OCI-M2 (cell line): ENCODE measurements around the gene COMP.
"Not testable (repeated sequence)": the region's sequence is repeated elsewhere in the genome, so short reads cannot be mapped to it uniquely, and the experiment has no call there.

Experiments
- DNase-seq: peaks from one replicate; lab custom pipeline; 2025; ENCODE audit not compliant: unreplicated experiment; lab: John Stamatoyannopoulos, UW

The COMP gene

DNA sequence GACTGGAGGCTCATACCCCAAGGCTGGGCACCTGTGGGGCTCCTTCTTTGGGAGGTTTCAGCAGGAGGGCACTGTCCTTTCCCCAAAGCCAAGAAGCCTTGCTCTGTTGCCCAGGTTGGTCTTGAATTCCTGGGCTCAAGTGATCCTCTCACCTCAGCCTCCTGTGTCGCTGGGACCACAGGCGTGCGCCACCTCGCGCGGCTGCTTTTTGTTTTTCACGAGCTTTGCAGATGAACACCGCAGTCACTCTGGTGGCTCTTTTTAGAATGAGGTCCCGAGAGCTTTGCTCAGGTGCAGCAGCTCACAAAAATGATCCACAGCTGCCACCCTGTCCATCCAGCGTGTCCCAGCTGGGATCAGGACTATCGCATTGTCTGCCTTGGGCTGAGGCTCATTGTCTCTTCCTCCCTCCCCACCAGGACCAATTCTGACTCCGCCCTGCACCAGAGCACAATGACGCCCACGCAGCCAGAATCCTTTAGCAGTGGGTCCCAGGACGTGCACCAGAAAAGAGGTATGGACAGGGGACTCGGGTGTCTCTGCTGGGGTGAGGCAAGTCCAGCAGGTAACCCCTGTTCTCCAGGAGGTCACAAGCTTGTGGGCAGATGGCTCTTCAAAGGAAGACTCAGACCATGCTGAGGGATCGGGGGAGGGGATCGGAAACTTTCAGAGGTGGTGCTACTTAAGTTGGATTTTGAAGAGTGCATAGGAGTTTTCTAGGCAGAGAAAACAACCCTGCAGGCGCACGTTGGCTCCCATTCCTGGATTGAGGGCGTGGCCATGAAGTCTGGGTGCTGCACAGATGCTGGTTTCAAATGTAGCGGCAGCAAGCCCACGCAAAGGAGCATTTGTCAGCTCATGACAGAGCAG is 41.5 kb downstream of the COMP start:
- no peak for DNase-seq

DNA sequence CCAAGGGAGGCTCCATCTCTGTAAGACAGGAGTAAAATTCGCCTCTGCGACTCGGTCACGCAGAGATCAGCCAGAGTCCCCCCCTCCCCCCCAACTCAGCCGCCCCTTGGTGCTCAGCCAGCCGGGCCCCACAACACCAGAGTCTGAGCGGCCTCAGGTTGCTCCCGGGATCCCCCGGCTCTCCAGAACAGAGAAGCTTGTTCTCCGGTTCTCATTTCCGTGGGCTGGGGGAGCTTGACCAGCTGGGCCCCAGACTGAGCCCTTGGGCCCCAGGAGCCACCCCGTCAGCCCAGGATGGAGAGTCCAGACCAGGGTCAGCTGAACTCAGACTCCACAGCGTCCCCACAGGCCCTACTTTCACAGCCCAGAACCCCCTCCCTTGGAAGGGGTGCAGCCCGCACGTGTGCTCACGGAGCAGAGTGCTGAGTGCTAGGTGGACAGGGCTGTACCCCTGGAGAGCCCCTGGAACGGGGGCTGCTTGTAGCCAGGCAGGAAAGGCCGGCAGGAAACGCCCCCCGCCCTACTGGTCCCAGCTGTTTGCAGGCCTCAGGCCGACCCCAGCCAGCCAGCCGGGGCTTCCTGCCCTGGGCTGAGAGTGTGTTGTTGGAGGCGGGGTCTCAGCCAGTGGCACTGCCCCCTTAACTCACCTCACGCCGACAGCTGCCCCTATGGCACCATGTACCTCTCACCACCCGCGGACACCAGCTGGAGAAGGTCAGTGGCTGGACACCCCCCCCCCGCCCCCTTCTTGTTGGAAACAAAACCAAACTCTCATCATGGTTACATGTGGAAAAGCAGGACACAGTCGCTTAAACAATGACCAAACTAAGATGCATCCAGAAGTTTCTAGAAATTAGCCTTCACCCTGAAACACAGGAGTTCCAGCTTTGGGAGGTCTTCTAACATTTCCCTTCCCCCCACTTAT is 44.4 kb downstream of the COMP start:
- DNase-seq, result no peak

DNA sequence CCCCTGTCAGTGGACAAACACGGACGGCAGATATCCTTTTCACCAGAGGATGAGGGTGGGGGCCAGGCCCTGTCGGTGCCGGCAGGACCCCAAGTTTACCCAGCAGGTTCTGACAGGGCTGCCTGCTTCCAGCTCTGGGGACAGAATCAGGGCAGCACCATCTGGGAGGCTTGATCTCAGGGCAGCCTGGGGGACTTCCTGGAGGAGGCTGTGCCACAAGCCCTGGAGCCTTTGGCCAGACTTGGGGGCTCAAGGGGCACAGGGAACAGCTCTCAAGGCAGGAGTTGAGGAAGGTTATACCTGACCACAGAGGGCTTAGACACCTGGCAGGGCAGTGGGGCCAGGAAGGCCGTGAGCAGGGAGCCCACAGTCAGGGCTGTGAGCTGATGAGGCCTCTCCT is 45.2 kb downstream of the COMP start:
- no peak for DNase-seq

DNA sequence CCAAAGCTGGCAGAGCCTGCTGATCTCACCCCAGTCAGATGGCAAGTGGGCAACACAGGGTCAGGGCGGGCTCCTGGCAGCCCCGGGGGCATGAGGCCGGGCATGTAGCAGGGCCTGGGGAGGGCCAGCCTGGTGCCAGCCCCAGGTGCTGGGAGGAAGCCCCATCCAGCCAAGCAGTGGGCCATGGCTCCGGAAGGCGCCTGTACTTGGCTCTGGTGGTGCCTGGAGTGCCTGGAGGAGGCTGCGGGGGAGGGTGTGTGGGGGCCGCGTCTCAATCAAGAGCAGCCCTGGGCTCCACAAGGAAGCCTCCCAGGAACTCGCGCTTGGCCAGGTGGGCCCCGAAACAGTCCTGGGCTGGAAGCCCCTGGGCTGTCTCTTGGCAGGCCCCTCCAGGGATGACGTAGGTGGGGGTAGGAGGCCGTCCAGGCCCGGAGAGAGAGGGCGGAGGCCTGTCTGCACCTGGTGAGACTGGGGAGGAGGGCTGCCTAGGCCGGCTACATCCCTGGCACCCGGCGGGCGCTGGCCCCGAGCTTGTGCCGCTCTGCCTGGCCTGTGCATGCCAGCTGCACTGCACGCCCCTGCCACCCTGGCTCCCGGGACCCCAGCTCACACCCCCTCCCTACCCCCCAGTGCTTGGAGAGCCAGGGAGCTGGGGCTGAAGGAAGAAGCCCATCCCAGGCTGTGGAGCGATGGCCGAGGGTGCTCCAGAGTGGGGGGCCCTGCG is 45.9 kb downstream of the COMP start:
- no peak for DNase-seq

DNA sequence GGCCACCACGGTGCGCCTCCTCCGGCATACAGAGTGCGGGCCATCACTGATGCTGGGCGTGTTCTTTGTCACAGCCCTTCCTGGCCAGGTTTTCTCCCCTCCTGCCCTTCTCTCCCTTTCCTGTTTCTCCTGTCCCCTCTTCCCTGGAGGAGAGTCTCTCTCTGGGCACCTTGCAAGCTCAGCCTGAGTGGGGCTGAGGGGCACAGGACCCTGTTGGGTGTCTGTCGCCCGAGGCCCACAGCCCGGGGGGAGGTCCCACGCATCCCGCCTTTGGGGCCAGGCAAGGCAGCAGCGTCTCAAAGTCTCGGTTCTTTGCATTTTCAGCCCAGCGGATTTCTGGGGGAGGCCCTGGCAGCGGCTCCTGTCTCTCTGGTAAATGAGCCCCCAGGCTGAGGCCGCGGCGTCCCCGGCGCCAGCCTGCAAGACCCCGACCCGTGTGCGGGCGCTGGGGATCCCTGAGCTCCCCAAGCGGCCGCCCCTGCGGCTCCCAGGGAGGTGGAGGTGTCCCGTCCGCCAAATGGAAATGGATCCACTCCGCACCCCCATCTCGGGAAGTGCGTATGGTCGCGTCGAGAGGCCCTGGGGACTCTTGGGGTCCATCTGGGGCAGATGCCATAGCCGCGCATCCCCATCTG is 47.2 kb downstream of the COMP start:
- no peak for DNase-seq

DNA sequence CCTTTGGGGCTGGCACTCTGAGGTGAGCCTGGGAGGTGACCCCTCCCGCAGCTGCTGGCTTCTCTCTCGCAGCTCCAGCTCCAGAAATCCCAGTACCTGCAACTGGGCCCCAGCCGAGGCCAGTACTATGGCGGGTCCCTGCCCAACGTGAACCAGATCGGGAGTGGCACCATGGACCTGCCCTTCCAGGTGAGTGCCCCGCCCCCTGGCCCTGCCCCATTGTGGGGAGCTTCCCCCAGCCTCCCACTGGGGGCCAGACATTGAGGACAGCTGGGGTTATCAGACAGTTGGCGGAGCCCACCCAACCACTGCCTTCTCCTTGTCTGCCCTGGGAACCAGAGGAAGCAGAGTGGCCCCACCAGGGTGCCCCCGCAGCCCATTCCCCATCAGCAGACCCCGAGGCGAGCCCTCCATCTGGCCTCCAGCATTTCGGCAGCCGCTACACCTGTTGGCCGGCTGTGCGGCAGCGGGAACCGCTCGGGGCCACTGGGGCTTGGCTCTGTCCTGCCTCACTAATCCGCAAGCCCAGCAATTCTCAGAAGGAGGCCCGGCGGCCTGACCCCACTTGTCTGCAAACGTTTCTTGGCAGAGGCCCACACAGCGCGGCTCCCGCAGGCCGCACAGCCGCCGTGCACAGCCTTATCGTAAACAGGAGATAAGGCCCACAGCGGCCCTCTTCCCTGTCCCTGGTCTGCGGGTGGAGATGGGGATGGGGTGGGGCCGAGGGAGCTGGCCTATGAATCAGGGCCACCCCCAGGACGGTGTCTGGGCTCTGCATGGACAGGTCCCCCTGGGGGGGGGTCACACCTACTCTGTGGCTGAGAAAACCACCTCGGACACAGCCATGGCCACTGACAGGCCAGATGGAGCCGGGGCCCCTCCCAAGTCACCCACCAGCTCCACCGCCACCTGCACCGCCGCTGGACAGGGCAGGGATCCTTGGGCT is 48.0 kb downstream of the COMP start:
- DNase-seq, result no peak

DNA sequence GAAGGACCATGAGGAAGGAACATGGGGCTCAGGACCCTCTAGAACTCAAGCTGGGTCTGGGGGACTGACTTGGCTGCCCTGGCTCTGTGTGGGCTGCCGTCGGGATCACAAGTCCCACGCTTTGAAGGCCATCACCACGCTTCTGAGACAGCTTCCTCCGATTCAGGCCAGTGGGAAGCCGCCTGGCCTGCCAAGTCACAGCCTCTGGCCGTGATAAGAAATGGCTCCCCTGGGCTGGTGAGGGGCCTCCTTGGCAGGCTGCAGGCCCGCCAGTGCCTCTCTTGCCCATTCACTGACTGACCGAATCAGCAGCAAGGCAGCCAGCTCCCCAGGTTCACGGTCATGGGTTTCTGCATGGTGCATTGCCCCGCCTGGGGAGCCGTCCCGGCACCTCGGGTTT is 48.8 kb downstream of the COMP start:
- no peak for DNase-seq

DNA sequence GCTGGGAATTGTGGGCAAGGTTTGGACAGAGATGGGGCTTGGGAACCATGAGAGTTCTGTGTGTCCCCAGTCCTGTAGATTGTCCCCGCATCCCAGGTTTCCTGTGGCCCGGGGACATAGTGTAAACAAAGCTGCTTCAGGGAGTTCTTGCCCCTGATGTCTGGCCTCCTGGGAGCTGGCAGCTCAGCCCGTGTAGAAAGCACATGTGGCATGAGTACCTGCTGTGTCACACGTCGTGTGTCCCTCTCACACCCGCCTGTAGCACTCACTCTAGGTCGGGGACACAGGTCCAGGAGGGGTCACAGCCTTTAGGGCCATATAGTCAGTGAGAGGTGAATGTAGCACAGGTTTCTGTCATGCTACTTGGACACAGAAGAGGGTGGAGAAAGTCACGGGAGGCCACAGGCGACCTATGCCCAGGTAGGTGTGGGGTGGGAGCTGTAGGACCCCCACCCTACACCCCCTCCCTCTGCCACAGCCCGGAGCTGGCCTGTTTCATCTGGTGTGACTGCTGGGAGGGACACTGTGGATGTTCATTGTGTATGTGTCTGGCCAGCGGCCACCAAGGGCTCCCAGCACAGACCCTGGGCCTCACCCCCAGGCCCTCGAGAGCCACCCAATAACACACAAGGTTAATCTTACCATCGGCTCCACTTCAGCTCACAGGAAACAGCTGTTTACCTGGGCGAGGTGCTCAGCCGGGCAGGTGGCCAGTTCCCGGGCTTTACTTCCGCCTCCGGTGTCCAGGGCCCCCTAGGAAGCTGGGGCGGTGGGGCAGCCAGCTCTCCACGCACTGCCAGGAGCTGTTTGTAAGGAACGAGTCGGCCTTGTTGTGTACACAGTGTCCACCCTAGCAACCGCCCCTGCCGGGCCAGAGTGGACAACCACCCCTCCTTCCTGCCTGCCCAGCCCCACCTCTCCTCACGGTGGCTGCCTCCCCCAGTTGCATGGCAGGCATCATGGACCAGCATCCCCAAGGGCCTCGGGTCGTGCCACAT is 49.7 kb downstream of the COMP start:
- DNase-seq, result no peak

DNA sequence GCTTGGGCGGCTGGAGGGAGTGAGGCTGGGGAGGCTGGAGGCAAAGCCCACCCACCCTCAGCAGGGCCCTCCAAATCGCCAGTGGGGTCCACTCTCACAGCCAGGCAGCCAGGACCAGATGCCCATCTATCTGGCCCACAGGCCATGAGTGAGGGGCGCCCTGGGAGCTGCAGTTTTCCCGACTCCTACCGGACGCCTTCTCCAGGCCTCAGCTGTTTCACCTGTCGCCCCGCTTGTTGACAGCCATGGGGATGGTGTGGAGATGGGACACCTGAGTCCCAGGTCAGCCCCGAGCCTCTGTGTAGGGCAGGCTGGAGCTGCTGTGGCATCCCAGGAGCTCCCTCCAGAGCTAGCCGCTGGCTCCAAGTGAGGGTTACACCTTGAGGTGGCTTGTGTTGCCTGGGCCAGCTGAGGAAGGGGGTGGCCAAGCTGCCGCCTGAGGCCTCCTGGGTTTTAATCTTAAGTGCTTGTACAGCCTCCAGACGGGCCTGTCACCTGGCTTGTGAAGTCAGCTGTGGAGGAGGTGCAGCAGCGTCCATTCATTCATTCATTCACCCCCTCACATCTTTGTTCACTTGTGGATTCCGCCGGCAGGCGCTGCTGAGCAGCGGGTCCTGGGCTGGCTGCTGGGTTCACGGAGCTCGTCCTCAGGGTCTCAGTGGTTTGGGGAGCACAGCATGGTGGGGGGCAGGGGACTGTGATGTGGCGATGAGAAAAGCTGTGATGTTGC is 52.0 kb downstream of the COMP start:
- no peak for DNase-seq

DNA sequence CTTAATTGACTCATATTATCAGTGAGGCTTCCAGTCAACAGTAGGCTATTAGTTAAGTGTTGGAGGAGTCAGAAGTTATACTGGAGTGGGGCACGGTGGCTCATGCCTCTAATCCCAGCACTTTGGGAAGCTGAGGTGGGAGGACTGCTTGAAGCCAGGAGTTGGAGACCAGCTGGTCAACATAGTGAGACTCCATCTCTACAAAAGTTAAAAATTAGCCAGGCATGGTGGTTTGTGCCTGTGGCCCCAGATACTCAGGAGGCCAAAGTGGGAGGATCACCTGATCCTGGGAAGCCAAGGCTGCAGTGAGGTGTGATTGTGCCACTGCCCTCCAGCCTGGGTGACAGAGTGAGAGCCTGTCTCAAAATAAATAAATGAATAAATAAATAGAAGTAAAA is 53.2 kb downstream of the COMP start:
- DNase-seq, result no peak

DNA sequence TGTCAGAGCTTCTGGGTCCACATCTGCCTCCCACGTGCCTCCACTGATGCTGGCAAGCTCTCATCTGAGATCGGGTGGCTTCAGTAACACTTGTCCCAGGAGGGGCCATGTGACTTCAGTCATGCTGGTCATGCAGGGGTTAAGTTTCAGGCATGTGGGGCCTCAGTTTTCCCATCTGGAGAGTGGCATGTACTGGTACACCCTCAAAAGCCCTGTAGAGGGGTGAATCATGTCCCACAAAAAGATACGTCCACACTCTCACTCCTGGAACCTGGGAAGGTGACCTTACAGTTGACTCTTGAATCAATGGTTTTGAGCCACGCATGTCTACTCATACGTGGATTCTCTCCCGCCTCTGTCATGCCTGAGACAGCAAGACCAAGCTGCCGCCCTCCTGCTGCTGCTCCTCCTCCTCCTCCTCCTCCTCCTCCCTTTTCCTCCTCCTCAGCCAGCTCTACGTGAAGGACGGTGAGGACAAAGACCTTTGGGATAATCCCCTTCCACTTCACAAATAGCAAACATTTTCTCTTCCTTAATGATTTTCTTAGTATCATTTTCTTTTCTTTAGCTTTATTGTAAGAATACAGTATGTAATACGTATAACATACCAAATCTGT is 53.7 kb downstream of the COMP start:
- DNase-seq, result no peak

DNA sequence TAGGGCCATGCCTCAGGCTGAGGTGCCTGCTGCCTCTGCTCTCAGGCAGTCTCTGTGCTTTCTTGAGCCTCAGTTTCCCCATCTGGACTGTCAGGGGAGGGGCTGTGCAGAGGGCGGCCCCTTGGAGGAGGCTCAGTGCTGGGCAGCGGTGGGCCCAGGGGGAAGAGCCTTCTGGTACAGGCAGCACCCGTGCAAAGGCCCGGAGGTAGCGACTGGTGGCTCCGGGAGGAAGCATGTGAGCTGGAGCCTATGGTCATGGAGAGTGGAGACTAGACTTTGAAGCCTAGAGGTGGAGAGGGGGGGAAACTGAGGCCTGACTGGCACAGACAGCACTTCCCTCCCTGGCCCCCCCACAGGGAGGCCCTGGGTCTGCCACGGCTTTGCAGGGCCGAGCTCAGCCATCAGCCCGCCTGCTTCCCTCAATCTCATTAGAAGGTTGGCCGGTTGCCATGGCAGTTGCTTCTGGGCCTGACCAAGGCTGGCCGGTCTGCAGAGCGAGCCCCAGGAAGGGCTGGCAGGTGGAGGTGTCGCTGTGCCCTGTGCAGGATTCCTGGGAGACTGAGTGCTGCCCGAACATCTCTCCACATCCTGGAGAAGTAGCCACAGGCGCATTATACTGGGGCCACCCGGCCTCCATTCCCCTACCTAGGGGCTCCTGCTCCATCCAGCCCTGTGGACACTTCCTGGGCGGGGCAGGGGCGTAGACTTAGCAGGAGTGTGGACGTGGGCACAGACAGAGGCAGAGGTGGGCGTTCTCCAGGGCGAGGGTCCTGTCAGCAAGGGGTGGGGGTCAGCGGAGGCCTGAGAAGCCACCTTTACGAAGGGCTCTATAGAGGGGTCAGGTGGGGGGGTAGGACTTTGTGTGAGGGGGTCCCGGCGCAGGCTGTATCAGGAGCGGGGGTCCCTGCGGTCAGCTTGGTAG is 54.4 kb downstream of the COMP start:
- DNase-seq, result no peak

DNA sequence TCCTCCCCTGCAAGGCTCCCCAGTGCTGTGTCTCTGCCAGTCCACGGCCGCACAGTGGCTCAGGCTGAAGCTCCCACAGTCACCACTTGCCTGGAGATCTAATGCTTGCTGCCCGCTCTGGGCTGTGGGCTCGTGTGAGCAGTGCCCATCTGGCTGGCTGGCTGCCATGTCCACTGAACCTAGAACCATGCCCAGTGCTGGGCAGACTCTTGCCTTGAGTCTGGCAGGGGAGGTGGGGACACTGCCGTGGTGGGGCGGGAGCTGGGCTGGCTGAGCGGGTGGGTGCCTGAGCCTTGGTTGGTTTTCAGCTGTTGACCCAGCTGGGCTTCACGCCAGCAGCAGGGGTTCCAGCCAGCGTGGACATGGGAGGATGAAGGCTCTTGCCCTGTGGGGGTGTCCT is 55.4 kb downstream of the COMP start:
- no peak for DNase-seq

DNA sequence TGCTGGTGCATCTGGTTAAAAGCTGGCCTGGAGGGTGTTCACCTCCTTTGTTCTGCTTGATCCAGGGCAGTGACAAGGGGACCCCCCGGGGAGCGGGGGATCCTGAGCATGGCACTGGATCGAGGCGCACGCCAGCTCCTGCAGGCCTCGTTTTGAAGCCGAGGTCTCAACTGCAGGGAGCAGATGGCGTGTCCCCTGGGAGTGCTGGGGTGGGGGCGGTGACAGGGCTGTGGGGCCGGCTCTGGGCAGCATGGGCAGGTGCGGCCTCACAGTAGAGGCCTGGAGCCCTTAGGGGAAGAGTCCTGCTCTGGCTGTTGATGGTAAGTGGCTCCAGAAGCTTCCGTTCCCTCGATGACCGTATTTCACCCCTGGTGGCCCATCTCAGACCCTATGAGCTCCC is 55.8 kb downstream of the COMP start:
- no peak for DNase-seq

DNA sequence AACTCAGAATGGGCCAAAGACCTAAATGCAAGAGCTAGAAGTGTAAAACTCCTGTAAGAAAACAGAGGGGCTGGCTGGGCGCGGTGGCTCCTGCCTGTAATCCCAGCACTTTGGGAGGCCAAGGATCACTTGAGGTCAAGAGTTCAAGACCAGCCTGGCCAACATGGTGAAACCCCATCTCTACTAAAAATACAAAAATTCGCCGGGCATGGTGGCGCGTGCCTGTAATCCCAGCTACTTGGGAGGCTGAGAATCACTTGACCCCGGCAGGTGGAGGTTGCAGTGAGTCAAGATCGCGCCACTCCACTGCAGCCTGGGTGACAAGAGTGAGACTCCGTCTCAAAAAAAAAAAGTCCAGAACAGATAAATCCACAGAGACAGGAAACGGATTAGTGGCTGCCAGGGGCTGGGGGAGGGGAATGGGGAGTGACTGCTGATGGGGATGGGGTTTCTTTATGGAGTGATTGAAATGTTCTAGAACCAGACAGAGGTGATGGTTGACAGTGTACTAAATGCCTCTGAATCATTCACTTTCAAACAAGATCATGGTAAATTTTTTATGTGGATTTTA is 57.3 kb downstream of the COMP start:
- DNase-seq, result not testable (repeated sequence)

DNA sequence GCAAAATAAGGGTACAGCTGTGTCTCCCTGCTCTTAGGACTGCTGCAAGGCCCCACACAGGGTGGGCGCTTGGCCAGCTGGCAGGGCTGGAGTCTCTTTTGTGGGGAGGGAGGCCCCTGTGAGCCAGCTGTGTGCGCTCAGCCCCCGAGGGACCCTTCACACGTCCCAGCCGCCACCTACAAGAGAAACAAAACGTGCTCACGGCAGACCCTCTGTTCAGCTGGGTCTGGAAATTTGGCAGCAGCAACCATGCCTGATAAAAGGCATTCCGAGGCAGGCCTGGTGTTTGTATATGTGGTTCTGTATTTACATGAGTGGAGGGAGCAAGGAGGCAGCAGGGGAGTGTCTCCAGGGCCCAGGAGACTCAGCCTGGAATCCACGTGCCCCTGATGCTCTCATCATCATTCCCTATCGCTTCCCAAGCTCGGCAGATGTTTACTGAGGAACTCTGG is 57.9 kb downstream of the COMP start:
- DNase-seq, result no peak
